NCI-H1930 (cell line): ENCODE results near the gene CHST8.
A peak's percentile ranks its signal among the peaks of the same experiment; 100 is the strongest.
"Not testable (repeated sequence)": the region's sequence is repeated elsewhere in the genome, so short reads cannot be mapped to it uniquely, and the experiment has no call there.

ENCODE experiments used
- DNase-seq, 2 experiments: peaks; one replicate each; lab custom pipeline; 2025; lab: John Stamatoyannopoulos, UW

The CHST8 gene

DNA sequence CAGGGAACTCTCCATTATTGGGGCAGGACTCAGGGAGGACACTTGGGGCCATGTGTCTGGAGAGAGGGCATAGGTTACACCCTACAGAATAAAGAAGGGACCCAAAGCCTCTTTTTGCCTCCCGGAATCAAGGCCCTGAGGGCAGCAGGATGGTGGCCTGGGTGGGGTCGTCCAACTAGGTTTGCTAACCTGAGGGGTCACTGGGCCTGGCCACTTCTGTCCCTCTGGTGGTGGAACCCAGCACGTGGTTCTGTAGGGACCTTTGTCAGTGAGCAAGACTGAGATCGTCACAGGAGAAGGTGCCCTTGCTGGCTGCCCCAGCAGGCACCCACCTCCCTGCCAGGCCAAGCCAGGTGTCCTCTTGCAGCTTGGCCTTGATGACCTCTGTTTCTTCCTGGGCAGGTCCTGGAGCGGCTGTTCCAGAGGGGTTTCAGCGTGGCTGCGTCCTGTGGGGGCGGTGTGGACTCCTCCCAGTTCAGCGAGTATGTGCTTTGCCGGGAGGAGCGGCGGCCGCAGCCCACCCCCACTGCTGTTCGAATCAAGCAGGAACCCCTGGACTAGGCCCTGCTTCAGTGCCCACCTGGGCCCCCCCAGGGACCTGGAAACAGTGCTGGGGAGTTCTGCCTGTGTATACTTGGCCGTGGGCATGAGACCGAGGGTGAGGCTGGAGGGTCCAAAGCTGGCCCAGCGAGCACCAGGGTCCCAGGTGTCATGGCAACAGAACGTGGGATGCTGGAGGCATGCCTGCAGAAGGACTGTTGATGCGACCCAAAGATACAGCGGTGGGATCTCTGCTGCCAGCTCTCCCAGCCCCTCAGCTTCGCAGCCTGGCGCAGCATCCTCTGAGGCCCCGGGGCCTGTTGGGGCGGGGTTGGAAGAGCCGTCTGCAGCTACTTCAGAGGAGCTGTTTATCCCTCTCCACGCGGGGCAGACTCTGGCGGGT lies 190.9 kb downstream of the CHST8 start:
- no peak for DNase-seq

DNA sequence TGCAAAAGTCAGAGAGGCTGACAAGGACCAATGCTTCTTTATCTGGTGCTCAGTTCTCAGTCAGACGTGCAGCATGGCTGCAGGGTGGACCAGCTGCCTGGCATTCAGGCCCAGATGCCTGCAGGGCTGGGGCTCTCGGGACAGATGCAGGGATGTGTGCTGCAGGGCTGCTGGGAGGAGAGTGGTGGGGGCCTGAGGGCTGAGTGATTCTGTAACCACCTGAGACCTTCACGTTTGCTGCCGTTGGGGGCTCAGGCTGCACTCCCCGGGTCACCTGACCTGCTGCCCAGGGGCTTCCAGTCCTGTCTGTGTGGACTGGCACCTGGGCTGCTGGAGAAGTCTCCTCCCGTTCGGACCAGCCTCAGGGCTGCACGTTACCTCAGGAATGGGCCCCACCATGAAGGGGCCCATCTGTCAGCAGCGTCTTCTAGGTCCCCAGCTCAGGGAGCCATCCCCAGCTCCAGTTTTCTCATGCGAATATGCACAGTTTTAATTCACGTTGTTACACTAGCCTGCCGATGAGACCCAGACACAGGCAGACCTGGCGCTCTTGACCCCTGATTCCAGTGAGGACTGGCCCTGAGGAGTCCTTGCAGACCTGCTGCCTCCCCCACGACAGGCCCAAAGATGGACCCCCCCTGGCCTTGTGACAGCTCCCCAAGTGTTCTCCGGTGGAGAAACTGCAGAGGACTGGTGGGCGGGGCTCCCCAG lies 191.8 kb downstream of the CHST8 start:
- DNase-seq: no peak

DNA sequence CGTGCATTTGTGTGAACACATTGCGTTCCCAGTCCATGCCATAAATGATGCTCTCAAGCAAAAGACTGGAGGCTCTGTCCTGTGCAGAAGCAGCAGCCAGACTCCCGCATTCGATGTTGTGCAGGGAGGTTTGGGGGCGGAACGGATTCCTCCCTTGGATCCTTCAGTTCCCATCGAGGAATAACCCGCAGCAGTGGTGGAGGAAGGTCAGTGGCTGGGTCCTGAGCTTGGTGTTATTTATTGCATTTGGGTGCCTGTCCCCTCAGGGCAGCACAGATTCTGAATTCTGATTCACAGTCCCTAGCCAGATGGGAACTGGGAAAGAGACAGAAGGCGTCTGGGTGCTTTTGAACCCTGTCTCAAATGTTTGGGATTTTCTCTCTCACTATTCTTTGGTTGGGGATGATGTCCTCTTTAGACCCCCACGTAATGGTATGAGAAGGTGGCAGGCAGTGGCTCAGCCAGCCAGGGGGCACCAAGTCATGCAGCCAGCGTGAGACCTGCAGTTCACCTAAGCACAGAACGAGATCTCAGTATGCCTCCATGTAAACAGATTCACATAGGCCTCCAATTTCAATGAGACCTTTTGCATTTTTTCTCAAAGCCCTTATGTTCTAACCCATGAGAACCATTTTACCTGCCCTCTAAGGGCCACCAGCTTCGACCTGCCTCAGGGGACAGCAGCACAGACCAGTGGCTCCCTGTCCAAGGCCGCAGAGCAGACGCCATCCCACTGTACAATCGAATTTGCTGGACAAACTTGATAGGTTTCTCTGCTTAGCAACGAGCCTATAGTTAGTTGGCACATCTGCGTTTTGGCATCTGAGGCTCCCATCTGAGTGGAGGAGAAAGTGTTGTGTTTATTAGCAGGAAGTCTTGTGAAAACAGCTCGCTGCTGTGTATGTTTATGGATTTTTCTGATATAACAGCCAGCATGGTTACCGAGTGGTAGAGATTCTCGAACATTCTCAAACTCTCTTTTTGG lies 192.7 kb downstream of the CHST8 start:
- DNase-seq: no peak

DNA sequence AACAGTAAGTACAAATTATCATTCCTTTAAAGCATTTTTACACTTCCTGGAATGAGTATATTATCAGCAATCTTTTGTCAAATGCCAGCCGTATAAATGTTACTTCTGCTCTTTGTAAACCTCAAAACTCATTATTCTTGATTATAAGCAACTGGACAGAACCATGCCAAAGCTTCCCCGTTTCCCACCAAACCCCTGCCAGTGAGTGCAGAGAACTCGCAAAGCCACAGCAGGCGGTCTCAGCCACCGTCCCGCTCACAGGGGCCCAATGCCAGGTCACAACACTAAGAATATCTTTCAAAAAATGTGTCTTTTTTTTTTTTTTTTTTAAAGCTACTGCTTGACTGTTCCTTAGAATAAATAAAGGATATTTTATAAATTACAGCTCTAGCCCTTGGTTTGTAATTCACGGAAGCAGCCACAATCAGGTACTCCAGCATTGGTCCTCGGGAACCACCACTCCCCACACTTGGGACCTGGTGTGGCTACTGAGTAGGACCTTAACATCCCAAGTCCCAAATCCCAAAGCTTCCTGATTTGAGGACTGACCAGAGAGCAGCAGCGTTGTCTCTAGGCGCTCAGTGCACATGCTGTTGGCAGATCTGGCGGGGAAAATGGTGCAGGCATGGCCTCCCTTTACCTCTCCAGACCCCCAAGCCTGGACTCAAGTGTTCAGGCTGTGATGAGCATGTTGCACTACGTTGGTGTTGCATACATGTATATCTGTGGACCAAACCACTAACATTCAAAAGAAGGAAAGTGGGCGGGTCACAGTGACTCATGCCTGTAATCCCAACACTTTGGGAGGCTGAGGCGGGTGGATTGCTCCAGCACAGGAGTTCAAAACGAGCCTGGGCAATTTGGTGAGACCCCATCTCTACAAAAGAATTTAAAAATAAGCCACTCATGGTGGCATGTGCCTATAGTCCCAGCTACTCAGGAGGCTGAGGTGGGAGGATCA lies 193.9 kb downstream of the CHST8 start:
- no peak for DNase-seq

DNA sequence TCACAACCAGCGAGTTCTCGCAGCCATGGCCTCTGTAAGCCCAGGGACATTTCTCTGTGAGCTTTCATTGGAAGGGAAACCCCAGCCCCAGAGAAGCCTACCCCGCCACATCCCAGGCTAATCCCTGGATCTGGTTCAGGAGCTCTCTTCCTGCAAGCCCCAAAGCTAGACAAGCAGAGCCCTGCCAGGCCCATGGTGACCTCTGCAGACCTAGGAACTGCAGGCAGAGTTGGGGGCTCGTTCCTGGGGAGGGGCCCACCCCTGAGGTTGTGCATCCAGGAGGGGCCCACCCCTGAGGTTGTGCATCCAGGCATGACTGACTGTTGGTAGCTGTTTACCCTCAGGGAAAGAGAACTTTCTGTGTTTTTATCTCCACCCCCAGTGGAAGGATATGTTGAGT lies 196.7 kb downstream of the CHST8 start:
- no peak for DNase-seq

DNA sequence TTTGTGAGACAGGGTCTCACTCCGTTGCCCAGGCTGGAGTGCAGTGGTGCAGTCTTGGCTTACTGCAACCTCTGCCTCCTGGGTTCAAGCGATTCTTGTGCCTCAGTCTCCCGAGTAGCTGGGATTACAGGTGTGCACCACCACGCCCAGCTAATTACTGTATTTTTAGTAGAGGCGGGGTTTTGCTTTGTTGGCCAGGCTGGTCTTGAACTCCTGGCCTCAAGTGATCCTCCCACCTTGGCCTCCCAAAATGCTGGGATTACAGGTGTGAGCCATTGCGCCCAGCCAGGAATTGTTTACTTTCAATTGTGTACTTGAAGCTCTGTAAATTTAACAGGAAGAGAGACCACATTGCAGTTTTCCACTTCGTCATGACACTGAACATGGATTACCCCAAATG lies 197.3 kb downstream of the CHST8 start:
- not testable (repeated sequence) for DNase-seq

DNA sequence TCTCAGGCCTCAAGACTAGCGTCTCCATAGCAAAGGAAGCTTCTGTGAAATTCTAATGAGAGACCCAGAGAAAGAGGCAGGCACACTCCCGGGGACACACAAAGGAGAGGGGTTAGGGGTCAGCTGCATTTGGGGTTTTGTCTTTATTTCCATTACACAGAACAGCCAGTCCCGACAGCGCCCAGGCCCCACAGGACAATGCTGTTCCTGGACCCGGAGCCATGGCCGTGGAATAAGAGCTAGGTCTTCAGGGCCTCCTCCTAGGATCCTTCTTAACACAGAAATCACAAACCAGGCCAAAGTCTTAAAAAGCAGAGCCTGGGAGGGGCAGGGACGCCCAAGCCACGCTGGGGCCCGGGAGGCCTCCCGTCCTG lies 197.7 kb downstream of the CHST8 start:
- DNase-seq: no peak

DNA sequence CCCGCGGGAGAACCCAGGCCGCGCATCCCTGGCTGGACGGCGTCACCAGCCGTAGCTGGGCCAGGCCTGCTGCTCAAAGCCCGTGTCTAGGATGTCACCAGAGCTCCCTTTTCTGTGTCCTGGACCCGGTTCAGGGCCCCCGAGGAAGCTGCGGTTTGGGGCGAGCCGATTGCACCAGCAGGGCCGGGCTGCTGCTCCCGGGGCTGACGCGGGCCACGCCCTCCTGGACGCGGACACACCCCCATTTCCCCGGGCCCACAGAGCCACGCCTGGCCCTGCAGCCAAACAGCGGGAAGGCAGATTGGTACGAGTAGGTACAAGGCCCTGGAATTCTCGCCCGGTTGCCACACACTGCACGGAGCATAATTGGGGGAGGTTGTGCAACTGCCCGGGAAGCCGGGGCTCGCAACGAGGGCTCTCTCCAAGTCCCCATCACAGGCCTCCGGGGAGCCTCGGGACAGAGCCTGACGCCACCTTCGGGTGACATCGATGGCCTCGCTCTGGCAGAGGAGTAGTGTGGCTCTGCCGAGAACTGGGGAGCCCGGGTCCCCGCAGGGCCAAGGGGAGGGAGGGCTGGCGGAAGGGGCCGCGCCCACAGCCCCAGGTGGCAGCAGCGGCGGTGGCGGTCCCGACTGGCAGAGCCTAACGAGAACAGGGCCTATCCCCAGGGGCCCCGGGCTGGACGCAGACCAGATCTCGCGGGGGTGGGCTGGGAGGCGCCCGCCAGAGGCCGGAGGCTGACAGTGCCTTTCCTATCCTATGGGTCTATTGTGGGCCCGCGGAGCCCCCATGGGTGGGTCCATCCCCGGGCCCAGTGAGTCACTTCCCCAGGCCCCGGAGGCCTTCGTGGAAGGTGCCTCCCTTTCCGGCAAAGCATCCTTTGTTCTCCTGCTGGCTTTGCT lies 198.4 kb downstream of the CHST8 start:
- DNase-seq: peak in 1 of 2 experiments; percentile 20

DNA sequence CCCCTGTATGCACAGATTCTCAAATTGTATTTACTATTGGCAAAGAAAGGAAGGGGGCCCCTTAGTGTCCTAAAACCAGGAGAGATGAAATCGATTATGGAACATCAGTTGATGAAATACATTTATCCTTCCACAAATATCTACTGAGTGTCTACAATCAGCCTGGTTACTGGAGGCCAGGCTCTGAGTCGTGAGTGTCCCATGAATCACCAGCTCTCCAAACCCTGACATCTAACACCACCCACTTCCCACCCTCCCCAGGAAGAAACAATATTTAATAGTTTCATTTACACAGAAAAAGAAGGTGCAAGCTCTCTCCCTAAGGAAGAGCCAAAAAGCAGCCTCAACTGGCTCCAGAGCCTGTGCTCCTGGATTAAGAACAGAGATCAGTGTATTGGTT lies 200.1 kb downstream of the CHST8 start:
- no peak for DNase-seq
